IPS DF 4.7 (cell line): Measurements from ENCODE around the gene ERO1B.
"Not testable (repeated sequence)": the region's sequence is repeated elsewhere in the genome, so short reads cannot be mapped to it uniquely, and the experiment has no call there.

Source experiments
- DNase-seq: peaks from one replicate; pipeline ENCODE4 v3.0.0-alpha.2; 2013; ENCODE audit warnings: low spot score; ENCODE audit errors: extremely low read depth

Gene ERO1B

GRCh38 chr1:236281654-236282424 is at the start of gene ERO1B:
Gene ERO1B (minus strand): TSS chr1:236281958. CDS start chr1:236281783, 175 bp downstream.
- DNase-seq, result peak; percentile 85

- DNase-seq, result not testable (repeated sequence)
Measured at GRCh38 chr1:236331412-236331811, 49.7 kb upstream of the ERO1B start.

- DNase-seq, result no peak
Measured at GRCh38 chr1:236326432-236326831, 44.7 kb upstream of the ERO1B start.

- no peak for DNase-seq
Measured at GRCh38 chr1:236325567-236325966, 43.8 kb upstream of the ERO1B start.

GRCh38 chr1:236323819-236324411 is 42.2 kb upstream of the ERO1B start:
- DNase-seq, result no peak

- DNase-seq, result no peak
Measured at GRCh38 chr1:236322566-236323409, 41.0 kb upstream of the ERO1B start.

GRCh38 chr1:236321101-236321500 is 39.3 kb upstream of the ERO1B start:
- no peak for DNase-seq

GRCh38 chr1:236320671-236321070 is 38.9 kb upstream of the ERO1B start:
- no peak for DNase-seq

- DNase-seq, result no peak
Measured at GRCh38 chr1:236320214-236320613, 38.5 kb upstream of the ERO1B start.

- no peak for DNase-seq
Measured at GRCh38 chr1:236316437-236316836, 34.7 kb upstream of the ERO1B start.

- DNase-seq, result no peak
Measured at GRCh38 chr1:236315518-236315917, 33.8 kb upstream of the ERO1B start.

- no peak for DNase-seq
Measured at GRCh38 chr1:236315092-236315491, 33.3 kb upstream of the ERO1B start.

- DNase-seq, result not testable (repeated sequence)
Measured at GRCh38 chr1:236314050-236314449, 32.3 kb upstream of the ERO1B start.

GRCh38 chr1:236313427-236313826 is 31.7 kb upstream of the ERO1B start:
- no peak for DNase-seq

GRCh38 chr1:236311040-236311439 is 29.3 kb upstream of the ERO1B start:
- DNase-seq, result no peak

GRCh38 chr1:236308827-236309226 is 27.1 kb upstream of the ERO1B start:
- no peak for DNase-seq

GRCh38 chr1:236307435-236307834 is 25.7 kb upstream of the ERO1B start:
- DNase-seq, result no peak

- DNase-seq, result no peak
Measured at GRCh38 chr1:236304682-236305081, 22.9 kb upstream of the ERO1B start.

- DNase-seq, result no peak
Measured at GRCh38 chr1:236303675-236304074, 21.9 kb upstream of the ERO1B start.

- DNase-seq, result no peak
Measured at GRCh38 chr1:236302941-236303340, 21.2 kb upstream of the ERO1B start.

- DNase-seq, result no peak
Measured at GRCh38 chr1:236301958-236302335, 20.2 kb upstream of the ERO1B start.
